Testis (tissue), 2 donors: ENCODE results near the gene LLGL2.

Experiments used
- POLR2A ChIP-seq: fragments of 450-650 bp; IDR thresholded peaks from one replicate; pipeline ENCODE4 v1.6.1; 2017; ENCODE audit warnings: antibody characterized with exemption, mild to moderate bottlenecking, moderate library complexity
- TF ChIP-seq, protein P1 (sequence below), 3 experiments: fragments of 450-650 bp in 2 of 3; fragments of 200-600 bp in 1 of 3; sonication (generic) in 1 of 3; IDR thresholded peaks; one replicate each; pipeline ENCODE4 v1.5.1; 2016 to 2019; ENCODE audit warnings: antibody characterized with exemption in 3 of 3, mild to moderate bottlenecking in 2 of 3, moderate library complexity in 1 of 3

DNA sequence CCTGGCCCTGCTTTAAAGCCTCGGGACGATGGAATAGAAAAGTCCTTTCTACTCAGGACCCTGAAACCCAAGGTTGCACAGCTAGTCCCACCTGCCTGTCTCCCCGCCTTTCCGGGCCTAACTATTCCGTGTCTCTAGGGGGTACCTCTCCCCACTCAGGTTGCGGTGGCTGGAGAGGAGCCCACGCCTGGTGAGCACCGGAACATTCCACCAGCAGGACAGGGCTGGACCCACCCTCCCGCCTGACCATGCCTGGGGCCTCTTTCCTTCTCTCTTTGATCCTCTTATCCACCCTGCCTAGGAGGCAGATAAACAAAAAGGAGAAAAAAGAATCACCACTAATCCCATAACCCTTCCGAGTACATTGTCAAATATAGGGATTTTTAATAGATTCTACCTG is 10.9 kb downstream of the LLGL2 start:
- TF ChIP-seq, protein P1, sequence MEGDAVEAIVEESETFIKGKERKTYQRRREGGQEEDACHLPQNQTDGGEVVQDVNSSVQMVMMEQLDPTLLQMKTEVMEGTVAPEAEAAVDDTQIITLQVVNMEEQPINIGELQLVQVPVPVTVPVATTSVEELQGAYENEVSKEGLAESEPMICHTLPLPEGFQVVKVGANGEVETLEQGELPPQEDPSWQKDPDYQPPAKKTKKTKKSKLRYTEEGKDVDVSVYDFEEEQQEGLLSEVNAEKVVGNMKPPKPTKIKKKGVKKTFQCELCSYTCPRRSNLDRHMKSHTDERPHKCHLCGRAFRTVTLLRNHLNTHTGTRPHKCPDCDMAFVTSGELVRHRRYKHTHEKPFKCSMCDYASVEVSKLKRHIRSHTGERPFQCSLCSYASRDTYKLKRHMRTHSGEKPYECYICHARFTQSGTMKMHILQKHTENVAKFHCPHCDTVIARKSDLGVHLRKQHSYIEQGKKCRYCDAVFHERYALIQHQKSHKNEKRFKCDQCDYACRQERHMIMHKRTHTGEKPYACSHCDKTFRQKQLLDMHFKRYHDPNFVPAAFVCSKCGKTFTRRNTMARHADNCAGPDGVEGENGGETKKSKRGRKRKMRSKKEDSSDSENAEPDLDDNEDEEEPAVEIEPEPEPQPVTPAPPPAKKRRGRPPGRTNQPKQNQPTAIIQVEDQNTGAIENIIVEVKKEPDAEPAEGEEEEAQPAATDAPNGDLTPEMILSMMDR (IDR thresholded peaks at IDR 0.05) = no peak
- no peak for TF ChIP-seq POLR2A
